Measurements from ENCODE around the gene ADAM11.
A peak's percentile ranks its signal among the peaks of the same experiment; 100 is the strongest.
"Not testable (repeated sequence)": the region's sequence is repeated elsewhere in the genome, so short reads cannot be mapped to it uniquely, and the experiment has no call there.

ADAM11 gene

DNA sequence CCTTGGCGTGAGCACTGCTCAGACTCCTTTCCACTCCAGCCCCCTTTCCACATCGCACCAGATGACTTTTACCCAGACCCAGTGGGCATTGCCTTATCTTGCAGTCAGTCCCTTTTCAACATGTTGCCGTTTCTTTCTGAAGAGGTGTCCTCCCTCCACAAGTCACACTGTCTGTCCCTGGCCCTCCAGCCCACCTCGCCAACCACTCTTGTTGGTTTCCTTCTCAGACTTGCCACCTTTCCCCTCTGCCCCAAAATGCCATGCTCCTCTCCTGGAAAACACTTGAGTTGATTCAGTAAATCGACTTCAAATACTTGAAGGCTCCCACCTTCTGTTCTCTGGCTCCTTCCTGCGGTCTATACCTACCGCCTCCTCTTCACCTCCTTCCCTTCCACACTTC, 7.5 kb upstream of the ADAM11 start:
- H3K4me3 ChIP-seq (ENCODE audit: low read length): no peak overlapping the region
- TF ChIP-seq ZNF274 (IDR thresholded peaks at IDR 0.05; ENCODE audit: low read depth, low read length): no peak

DNA sequence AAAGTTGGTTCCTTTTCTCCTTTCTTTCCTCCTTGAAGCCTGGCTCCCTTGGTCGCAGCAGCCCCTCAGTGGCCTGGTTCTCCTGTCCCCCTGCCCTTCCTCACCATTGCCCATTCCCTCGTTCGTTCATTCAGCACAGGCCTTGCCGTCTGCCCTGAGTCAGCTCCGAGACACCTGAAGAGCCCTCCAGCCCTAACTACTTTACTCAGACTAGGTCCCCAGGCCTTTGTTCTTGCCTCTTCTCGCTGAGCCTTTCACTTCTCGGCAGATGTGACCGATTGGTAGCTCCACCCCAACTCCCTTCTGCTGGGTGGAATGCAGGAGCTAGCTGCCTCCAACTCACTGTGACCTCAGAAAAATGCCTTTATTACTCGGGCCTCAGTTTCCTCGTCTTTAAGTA, 7.0 kb upstream of the ADAM11 start:
- H3K4me3 ChIP-seq (ENCODE audit: low read length): no peak overlapping the region
- no peak for TF ChIP-seq ZNF274 (IDR thresholded peaks at IDR 0.05; ENCODE audit: low read depth, low read length)

DNA sequence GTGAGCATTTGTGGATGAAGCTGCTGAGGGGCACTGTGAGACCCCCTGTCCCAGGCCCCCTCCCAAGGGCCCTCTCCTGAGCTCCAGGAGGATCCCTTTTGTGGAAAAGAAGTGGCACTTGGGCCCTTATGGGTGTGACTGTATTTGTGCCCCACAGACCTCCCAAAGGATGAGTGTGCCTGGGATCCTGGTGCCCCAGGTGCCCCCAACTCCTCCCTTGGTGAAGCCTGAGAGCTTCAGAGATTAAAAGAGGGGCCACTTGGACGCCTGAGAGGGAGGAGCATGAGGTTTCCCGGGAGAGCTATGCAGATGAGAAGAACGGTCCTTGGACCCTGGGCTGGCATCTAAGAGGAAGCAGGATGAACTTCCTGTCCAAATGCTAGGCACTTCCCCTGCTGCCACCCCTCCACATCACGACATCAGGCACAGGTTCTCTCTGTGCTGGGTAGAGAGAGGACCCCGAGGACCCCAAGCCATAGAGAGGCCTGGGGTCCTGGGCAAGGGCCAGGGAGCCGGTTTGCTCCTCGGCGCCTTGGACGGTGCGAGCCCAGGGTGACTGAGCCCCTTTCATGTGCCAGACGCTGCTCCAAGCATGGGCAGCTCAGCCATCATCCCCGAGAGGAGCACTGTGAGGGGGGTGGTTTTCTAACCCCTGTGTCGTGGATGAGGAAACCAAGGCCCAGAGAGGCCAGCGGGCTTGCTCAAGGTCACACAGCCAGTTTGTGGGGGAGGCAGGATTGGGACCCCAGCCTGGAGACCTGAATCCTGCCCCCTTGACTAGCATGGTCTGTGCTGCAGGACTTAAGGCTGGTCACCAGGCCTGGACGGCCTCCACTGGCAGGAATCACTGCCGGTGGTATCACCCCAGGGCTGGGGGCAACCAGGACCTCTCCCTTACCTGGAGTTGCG, 5.6 kb upstream of the ADAM11 start:
- no peak for TF ChIP-seq ZNF274 (IDR thresholded peaks at IDR 0.05; ENCODE audit: low read depth, low read length)
- no peak overlapping the region for H3K4me3 ChIP-seq (ENCODE audit: low read length)

DNA sequence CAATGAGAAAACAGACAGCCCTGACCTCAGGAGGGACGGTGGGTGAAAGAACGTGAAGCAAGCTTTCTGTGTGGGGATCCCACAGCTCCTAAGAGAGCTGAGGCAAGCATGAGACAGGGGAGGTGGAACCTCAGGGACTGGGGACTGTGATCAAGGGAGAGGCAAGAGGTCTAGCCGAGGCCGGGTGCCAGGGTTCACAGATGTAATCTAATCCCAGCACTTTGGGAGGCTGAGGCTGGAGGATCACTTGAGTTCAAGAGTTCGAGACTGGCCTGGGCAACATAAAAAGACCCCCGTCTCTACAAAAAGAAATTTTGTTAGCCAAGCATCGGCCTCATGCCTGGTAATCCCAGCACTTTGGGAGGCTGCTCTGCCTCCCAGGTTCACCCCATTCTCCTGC, 4.5 kb upstream of the ADAM11 start:
- no peak overlapping the region for H3K4me3 ChIP-seq (ENCODE audit: low read length)
- TF ChIP-seq ZNF274 (IDR thresholded peaks at IDR 0.05; ENCODE audit: low read depth, low read length): no peak

DNA sequence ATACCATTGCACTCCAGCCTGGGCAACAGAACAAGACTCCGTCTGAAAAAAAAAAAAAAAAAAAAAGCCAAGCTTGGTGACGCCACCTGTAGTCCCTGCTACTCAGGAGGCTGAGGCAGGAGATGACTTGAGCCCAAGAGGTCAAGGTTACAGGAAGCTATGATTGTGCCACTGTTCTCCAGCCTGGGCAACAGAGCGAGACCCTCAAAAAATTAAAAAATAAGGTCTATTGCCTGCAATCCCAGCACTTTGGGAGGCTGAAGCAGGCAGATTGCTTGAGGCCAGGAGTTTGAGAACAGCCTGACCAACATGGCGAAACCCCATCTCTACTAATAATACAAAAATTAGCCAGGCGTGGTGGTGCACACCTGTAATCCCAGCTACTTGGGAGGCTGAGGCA, 3.6 kb upstream of the ADAM11 start:
- not testable (repeated sequence) for H3K4me3 ChIP-seq (ENCODE audit: low read length)

DNA sequence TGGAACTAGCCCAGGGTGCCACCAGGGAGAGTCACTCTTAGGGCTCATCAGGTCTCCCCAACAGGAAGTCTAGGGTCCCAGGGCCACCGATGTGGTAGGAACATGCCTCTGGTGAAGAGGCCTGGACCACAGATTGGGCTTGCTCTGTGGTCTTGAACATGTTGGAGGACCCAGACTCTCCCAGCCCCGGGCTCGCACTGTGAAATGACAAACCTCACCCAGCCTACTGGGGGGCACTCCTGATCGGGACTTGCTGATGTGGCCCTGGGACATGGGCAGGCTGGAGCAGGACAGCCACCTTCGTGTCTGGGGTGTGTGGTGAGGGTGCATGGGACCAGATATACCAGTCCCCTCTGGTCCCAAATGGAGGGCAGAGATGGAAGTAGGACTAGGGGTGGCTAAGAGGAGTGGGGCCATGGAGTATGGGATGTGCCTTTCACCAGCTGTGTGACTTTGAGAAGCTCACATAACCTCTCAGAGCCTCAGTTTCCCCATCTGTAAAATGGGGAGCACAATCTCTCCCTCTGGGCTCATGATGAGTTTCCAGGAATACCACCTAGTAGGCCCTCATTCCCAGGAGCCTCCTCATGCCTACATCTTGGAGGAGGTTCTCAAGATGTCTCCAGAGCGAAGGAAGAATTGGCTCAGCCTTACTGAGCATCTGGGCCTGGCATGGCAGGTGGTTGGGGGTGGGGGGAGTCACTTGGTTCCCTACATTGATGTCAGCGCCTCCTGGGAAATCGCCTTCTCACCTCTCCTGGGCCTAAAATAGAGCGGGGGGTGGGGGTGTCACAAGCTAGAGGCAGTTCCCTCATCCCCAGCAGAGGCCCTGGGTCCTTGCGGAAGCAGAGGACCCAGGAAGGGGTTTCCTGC, 1.5 kb upstream of the ADAM11 start:
- no peak for TF ChIP-seq ZNF274 (IDR thresholded peaks at IDR 0.05; ENCODE audit: low read depth, low read length)

DNA sequence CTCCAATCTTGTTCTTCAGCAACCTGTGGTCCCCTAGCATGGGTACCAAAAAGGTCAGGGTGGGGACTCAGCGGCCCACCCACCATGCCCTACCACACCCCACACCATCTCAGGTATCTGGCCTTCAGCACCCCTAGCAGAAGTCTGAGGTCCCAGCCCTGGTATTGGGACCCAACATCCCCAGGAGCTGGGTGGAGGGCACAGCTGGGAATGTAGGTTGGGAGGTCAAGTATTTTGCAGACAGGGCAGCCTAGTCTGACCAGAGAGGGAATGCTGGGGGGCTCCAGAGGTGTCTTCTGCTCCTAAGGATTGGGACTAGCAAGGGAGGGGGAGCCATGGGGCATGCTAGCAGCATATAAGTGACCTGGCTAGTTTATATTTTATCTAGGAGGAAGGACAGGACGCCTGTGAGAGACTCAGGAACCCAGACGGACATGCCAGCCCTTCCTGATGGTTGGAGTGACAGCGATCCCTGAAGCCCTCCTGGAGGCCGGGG, 822 bp upstream of the ADAM11 start:
- H3K4me3 ChIP-seq (ENCODE audit: low read length): no peak overlapping the region
- no peak for TF ChIP-seq ZNF274 (IDR thresholded peaks at IDR 0.05; ENCODE audit: low read depth, low read length)

More for the DNA sequence above, 1.5 kb upstream of the ADAM11 start:
- no peak overlapping the region for H3K4me3 ChIP-seq (ENCODE audit: low read length)

DNA sequence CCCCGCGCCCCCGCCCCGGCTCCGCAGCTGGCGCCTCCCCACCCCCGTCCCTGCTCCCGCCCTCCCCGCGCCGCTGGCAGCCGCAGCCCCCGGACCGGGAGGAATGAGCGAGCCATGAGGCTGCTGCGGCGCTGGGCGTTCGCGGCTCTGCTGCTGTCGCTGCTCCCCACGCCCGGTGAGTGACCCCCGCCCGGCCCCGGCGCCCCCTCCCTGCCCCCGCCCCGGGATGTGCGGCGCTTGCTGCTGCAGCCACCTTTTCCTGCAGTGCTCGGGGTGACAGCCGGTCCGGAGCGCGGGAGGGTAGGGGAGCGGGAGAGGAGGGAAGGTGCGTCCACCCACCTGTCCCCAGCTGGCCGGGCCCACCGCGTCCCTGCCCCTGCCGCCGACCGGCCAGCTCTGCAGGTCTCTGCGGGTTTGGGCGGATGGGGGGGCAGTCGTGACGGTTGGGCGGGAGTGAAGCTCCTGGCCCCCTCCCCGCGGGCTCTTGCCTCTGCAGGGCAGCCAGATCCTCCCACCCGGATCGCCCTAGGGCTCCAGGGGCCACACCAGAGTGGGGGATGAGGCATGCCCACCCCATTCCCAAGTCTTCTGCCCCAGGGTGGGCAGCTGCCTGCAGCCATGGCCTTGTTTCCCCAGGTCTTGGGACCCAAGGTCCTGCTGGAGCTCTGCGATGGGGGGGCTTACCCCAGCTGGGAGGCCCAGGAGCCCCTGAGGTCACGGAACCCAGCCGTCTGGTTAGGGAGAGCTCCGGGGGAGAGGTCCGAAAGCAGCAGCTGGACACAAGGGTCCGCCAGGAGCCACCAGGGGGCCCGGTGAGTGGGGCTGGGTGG, 513 bp downstream of the ADAM11 start:
- no peak for TF ChIP-seq ZNF274 (IDR thresholded peaks at IDR 0.05; ENCODE audit: low read depth, low read length)
- peak overlapping the region; percentile 17; the same call in 1 of the 2 replicates for H3K4me3 ChIP-seq (ENCODE audit: low read length)

DNA sequence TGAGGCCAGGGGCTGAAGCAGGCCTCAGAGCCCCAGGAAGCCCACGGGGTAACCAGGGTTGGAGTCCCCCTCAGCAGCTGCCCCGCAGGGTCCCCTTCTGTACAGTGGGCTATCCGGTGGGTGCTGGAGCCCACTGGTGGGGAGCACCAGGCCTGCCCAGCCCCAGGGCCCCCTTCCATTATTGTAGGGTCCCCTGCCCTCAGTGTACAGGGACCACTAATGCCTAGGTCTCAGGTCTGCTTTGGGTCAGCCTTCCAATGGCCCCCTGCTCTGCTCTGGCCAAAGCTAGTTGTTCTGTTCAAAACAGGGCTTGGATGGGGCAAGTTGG, 1.1 kb downstream of the ADAM11 start:
- no peak overlapping the region for H3K4me3 ChIP-seq (ENCODE audit: low read length)
- TF ChIP-seq ZNF274 (IDR thresholded peaks at IDR 0.05; ENCODE audit: low read depth, low read length): no peak

DNA sequence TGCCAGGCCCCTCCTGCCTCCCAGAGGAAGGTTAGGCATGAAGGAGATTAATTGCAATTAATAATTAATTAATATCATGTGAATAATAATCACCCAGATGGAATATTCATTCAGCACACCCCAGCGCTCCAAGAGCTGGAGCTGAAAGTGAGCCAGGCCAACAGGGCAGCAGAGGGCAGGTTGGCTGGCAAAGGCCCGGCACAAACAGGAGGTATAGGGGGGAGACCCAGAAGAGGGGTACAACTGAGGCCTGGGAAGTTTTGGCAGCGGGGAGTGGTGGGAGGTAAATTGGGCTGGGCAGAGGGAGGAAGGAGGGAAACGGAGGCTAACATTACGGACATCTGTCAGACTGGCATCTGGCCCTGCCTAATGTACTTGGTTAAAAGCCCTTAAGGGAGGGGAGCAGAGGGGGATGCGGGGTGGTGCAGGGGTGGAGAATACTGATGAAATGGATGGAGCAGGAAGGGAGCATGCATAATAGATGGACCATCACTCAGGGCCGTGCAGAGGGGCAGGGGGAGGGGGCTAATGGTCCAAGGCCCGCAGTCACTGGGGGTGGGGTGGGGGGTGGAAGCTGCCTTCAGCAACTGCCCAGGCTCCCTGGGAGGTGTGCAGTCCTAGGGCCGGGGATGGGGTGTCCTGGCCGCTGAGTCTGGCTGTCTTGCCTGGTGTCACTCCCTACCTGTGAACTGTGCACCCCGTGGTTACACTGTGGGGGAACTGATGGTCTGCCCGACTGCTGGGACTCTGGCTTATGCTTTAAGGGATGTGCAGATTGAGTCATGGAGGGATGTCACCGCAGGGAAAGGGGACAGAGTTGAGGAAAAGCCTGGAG, 1.9 kb downstream of the ADAM11 start:
- no peak for TF ChIP-seq ZNF274 (IDR thresholded peaks at IDR 0.05; ENCODE audit: low read depth, low read length)
- no peak overlapping the region for H3K4me3 ChIP-seq (ENCODE audit: low read length)

DNA sequence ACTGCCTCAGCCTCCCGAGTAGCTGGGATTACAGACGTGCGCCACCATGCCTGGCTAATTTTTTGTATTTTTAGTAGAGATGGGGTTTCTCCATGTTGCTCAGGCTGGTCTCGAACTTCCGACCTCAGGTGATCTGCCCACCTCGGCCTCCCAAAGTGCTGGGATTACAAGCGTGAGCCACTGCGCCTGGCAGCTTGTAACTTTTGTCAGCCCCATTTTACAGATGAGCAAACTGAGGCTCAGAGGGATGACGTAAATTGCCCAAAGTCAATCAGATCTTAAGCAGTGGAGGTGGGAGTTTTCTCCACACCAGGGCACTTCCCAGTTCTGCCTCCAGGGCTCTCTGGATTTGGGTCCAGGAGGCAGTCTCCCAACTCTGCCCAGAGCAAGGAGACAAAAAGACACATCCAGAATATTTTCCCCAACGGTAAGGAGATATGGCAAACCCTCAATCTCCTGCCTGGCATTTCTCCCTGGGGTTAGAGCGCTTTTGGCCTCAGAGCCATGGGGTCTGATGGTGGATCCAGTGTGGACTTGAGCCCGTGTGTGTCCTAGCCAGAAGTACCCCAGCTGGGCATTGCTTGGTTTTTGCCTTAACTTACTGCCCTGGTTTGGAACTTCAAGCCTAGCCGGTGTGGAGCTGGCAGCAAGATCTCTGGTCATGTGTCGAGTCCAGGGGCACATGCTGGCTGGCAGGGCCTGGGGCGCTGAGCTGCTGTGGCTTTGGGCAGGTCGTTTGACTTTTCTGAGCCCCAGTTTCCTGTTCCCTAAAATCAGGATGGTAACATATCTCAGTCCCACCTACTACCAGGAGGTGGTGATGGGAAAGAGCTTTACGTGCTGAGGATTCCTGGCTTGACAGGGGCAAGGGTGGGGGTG, 3.4 kb downstream of the ADAM11 start:
- no peak for TF ChIP-seq ZNF274 (IDR thresholded peaks at IDR 0.05; ENCODE audit: low read depth, low read length)
- H3K4me3 ChIP-seq (ENCODE audit: low read length): no peak overlapping the region

DNA sequence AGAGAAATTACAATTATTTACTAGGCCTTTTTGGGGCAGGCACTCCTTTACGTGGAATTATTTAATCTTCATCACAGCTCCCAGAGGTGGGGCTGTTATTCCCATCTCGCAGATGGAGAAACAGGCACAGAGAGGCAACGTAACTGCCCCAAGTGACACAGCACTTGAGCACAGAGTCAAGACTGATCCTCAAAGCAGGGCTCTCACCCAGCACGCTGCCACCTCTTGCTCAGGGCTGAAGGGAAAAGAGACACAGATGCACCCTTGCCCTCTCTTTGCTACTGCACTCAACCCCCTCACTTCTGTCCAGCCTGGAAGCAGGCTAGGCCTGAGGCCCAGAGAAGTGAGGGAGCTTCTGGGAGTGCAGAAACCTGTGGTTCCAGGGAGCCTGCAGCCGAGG, 4.4 kb downstream of the ADAM11 start:
- TF ChIP-seq ZNF274 (IDR thresholded peaks at IDR 0.05; ENCODE audit: low read depth, low read length): no peak
- H3K4me3 ChIP-seq (ENCODE audit: low read length): no peak overlapping the region
